ENCODE data around the gene FBN1. TPM values are rescaled to one million over a fixed set of nuclear protein-coding genes. Genes with fewer than 3 reads are reported as not detected.

Gene FBN1
- polyA plus RNA-seq, 6 donors from 2014 or later = 0.03 TPM; not detected in 5

- no peak for DNase-seq
- Mint-ChIP-seq H3K27ac (no peak overlapping the region), H3K4me1 (no peaks in the 10 kb centered on the region), H3K27me3 (no peaks in the 10 kb centered on the region), H3K4me3 (no peak overlapping the region), H3K36me3 (no peaks in the 10 kb centered on the region), H3K9me3 (peaks cover 0 to 1% (median 0%) of the 10 kb centered on the region in 7 donors)
- no peak for ATAC-seq (ENCODE audit: low read depth in 2 of 2)
Observed at GRCh38 chr15:48516121-48516520, 129.4 kb downstream of the FBN1 start.

DNA sequence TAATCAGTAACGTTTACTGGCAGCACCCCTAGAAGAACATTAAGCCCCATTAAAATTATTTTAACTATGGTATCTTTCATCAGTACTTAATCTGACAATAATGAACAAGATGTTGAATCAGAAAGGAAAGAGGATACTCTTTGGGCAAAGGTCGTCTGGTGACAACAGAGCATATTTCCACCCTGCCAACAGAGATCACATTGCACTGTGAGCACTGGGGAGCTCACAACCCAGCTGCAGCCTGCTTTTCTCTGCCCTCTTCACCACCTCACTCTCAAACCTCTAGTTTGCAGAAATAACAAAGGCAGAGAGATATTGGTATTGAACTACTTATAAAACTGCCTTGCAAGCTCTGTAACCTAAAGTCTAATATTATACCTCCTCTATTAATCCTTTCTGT is 130.0 kb downstream of the FBN1 start:
- H3K36me3 Mint-ChIP-seq = no peaks in the 10 kb centered on the region
- ATAC-seq (ENCODE audit: low read depth in 2 of 2) (no peak), DNase-seq (no peak)
- no peak overlapping the region for H3K4me3 Mint-ChIP-seq
- no peaks in the 10 kb centered on the region for H3K27me3 Mint-ChIP-seq
- H3K27ac Mint-ChIP-seq = no peak overlapping the region
- no peaks in the 10 kb centered on the region for H3K4me1 Mint-ChIP-seq
- H3K9me3 Mint-ChIP-seq = peaks cover 0 to 1% (median 0%) of the 10 kb centered on the region in 7 donors

DNA sequence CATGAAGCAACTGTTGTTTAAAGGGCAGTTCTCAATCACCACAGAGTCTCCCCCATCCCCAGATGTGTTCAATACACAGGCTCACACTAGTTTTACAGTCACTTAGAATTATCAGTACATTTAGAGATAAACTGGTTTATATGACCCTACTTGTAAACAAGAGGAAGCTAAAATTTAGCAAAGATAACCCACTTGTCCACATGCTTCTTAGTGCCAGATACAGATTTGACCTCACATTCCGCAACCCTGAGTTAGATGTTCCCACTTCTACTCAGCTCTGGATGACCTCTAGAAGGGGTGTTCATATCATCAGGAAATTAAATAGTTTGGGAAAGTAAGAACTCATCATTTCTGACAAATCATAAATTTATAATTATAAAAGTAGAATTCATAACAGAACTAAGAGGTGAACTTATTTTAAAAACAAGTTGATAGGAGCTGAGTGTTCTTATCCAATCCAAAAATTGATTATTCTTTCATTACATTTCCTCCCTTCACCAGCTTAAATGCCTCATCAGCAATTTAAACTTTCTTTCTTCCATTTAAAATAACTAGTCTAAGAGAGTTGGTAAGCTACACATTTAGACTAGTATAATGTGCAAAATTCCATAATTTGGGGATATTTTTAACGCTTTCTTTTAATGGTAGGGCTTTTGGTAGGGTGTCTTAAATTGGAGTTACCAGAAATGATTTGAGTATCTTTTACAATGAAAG is 131.2 kb downstream of the FBN1 start:
- DNase-seq = no peak
- H3K9me3 Mint-ChIP-seq = peaks cover 0 to 1% (median 0%) of the 10 kb centered on the region in 7 donors

DNA sequence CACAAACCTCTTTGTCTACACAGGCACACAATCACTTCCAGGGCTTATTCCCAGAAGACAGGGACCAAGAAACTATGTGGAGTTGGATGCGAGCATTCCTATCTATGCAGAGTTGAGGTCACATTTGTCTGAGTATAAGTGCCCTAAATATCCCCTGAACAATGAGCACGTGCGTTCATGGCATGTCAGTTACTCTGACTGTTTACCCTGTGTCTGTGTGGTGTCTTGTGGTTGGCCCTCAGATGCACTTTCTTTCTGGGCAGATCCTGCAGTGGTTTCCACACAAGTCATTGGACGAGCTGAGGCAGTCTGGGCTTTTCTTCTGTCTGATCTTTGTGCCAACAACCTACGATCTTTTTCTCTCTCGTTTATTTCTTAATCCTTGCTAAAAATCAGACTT is 134.5 kb downstream of the FBN1 start:
- H3K4me3 Mint-ChIP-seq = no peak overlapping the region
- H3K9me3 Mint-ChIP-seq = peaks cover 0 to 1% (median 0%) of the 10 kb centered on the region in 7 donors
- H3K27me3 Mint-ChIP-seq = no peaks in the 10 kb centered on the region
- H3K4me1 Mint-ChIP-seq = no peaks in the 10 kb centered on the region
- ATAC-seq (ENCODE audit: low read depth in 2 of 2) (no peak), DNase-seq (no peak)
- H3K27ac Mint-ChIP-seq = no peak overlapping the region
- H3K36me3 Mint-ChIP-seq = no peaks in the 10 kb centered on the region

More for the DNA sequence above, 131.2 kb downstream of the FBN1 start:
- H3K27me3 Mint-ChIP-seq = no peaks in the 10 kb centered on the region
- no peak overlapping the region for H3K27ac Mint-ChIP-seq
- no peak overlapping the region for H3K4me3 Mint-ChIP-seq
- H3K4me1 Mint-ChIP-seq = no peaks in the 10 kb centered on the region
- ATAC-seq (ENCODE audit: low read depth in 2 of 2) = no peak
- H3K36me3 Mint-ChIP-seq = no peaks in the 10 kb centered on the region

GRCh38 chr15:48507416-48508065 is 138.0 kb downstream of the FBN1 start:
- Mint-ChIP-seq H3K27me3 (no peaks in the 10 kb centered on the region), H3K36me3 (no peaks in the 10 kb centered on the region), H3K9me3 (peaks cover 0 to under 1% (median 0%) of the 10 kb centered on the region in 7 donors), H3K27ac (no peak overlapping the region), H3K4me1 (no peaks in the 10 kb centered on the region), H3K4me3 (no peak overlapping the region)
- no peak for DNase-seq
- peak in 1 of 2 donors; percentile 38 for ATAC-seq (ENCODE audit: low read depth in 2 of 2)

- no peak for DNase-seq
- Mint-ChIP-seq H3K36me3 (no peaks in the 10 kb centered on the region), H3K4me3 (no peak overlapping the region), H3K9me3 (no peaks in the 10 kb centered on the region), H3K4me1 (no peaks in the 10 kb centered on the region), H3K27me3 (no peaks in the 10 kb centered on the region), H3K27ac (no peak overlapping the region)
- ATAC-seq (ENCODE audit: low read depth in 2 of 2) = no peak
Observed at GRCh38 chr15:48505067-48505466, 140.4 kb downstream of the FBN1 start.

DNA sequence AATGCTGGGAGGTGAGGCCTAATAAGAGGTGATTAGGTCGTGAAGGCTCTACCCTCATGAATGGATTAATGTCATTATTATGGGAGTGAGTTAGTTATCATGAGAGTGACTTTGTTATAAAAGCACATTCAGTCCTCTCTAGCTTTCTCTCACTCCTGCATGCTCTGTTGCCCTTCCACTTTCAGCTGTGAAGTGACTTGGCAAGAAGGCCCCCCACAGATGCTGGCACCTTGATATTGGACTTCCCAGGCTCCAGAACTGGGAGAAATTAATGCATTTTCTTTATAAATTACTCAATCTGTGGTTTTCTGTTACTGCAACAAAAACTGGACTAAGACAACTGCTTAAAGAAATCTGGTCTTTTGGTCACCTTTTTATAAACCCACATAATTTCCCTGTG is 144.3 kb downstream of the FBN1 start:
- no peaks in the 10 kb centered on the region for H3K9me3 Mint-ChIP-seq
- H3K36me3 Mint-ChIP-seq = no peaks in the 10 kb centered on the region
- no peaks in the 10 kb centered on the region for H3K27me3 Mint-ChIP-seq

GRCh38 chr15:48500595-48500994 is 144.9 kb downstream of the FBN1 start:
- Mint-ChIP-seq H3K4me3 (no peak overlapping the region), H3K9me3 (no peaks in the 10 kb centered on the region), H3K27me3 (no peaks in the 10 kb centered on the region), H3K4me1 (no peaks in the 10 kb centered on the region), H3K27ac (no peak overlapping the region), H3K36me3 (no peaks in the 10 kb centered on the region)
- ATAC-seq (ENCODE audit: low read depth in 2 of 2) (no peak), DNase-seq (no peak)

More for the DNA sequence above, 144.3 kb downstream of the FBN1 start:
- no peak for ATAC-seq (ENCODE audit: low read depth in 2 of 2)
- no peaks in the 10 kb centered on the region for H3K4me1 Mint-ChIP-seq
- DNase-seq = no peak
- H3K27ac Mint-ChIP-seq = no peak overlapping the region
- no peak overlapping the region for H3K4me3 Mint-ChIP-seq

DNA sequence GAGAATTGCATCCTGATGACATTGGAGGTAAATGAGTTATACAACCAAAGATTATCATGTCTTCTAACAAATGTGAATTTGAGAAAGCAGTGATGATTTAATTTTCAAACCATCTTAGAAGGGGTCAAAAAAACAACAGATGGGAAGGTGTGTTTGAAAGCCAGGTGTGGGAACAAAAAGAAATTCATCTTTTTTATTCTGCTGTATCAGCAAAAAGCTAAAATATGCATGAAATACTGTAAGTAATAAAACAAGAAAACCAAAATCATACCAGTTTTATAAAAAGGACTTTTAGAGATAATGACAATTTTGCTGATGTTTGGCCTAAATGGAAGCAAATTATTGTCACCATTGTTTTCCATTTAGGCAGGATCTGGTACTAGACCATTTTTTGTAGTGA is 145.5 kb downstream of the FBN1 start:
- DNase-seq (no peak), ATAC-seq (ENCODE audit: low read depth in 2 of 2) (no peak)
- no peaks in the 10 kb centered on the region for H3K27me3 Mint-ChIP-seq
- no peak overlapping the region for H3K27ac Mint-ChIP-seq
- H3K9me3 Mint-ChIP-seq = no peaks in the 10 kb centered on the region
- no peaks in the 10 kb centered on the region for H3K36me3 Mint-ChIP-seq
- H3K4me1 Mint-ChIP-seq = no peaks in the 10 kb centered on the region
- no peak overlapping the region for H3K4me3 Mint-ChIP-seq

DNA sequence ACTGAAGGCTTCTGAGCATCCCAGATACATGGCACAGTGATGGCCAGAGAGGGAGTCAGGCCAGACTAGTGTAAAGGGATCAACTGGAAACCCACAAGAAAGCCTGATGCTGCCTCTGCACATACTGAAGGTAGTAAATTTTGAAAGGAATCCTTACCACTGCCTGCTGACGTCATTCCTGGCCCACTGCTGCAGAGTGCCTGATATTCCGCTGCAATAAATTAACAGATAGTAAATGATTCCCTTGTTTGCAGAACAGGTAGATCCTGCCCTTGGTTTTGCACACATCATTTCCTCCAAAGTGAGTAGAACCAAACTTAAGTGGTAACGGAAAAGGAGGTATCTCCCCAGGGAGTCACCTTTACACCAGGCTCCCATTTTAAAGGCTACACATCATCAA is 146.7 kb downstream of the FBN1 start:
- no peaks in the 10 kb centered on the region for H3K4me1 Mint-ChIP-seq
- no peak overlapping the region for H3K27ac Mint-ChIP-seq
- DNase-seq (no peak), ATAC-seq (ENCODE audit: low read depth in 2 of 2) (no peak)
- no peaks in the 10 kb centered on the region for H3K27me3 Mint-ChIP-seq
- H3K36me3 Mint-ChIP-seq = no peaks in the 10 kb centered on the region
- no peaks in the 10 kb centered on the region for H3K9me3 Mint-ChIP-seq
- no peak overlapping the region for H3K4me3 Mint-ChIP-seq

DNA sequence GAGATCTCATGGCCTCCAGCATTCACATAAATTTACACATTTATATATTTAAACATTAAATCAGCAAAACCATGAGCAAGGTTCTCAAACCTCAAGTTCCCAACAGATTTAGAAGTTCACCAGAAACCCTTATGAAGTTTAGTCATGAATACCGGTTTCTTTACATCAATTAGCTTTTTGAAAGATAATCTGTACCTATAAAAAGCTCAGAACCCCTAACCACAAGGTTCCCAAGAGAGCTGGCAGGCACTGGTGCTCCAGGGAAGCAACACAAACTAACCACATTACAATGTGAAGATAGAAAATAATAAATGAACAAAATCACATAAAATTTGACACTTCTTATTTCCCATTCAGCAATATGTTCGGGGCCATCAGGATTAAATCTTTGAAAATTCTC is 150.9 kb downstream of the FBN1 start:
- H3K27me3 Mint-ChIP-seq = no peaks in the 10 kb centered on the region
- H3K4me3 Mint-ChIP-seq = no peak overlapping the region
- H3K4me1 Mint-ChIP-seq = no peaks in the 10 kb centered on the region
- DNase-seq (no peak), ATAC-seq (ENCODE audit: low read depth in 2 of 2) (no peak)
- H3K27ac Mint-ChIP-seq = no peak overlapping the region
- H3K9me3 Mint-ChIP-seq = no peaks in the 10 kb centered on the region
- H3K36me3 Mint-ChIP-seq = no peaks in the 10 kb centered on the region

GRCh38 chr15:48493763-48494225 is 151.7 kb downstream of the FBN1 start:
- Mint-ChIP-seq H3K4me3 (no peak overlapping the region), H3K27ac (no peak overlapping the region)
- ATAC-seq (ENCODE audit: low read depth in 2 of 2) = no peak

DNA sequence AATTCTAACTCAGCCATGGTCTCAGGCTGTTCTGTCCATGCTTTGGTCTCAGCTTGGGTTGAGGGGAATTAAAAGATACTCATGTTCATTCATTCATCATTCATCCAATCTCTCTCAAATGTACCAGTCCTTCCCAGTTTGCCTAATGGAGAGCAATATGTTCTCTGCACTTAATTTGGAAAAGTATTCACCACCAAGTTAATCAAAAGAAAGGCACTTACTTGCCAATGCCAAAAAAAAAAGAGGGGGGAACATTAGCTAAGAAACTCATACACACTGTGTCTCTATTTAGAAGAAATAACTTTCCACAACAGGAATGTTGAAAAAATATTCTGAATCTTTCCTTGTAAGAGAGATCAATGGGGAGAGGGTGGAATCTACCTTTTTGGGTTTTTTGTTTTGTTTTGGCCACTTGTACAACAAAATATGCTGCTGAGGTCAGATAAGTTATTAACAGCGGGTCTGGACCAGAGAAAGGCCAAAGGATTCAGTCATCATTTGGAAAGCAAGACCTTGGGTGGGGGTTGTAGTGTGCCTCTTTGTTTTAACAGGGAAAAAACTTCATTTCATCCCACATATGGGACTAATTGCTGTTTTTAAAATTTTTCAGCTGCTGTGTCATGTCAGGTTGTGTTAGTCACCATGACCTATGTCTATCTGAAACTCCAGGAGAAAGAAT is 152.3 kb downstream of the FBN1 start:
- DNase-seq (no peak), ATAC-seq (ENCODE audit: low read depth in 2 of 2) (no peak)
- Mint-ChIP-seq H3K4me3 (no peak overlapping the region), H3K27ac (no peak overlapping the region), H3K4me1 (no peaks in the 10 kb centered on the region), H3K36me3 (no peaks in the 10 kb centered on the region), H3K27me3 (no peaks in the 10 kb centered on the region), H3K9me3 (no peaks in the 10 kb centered on the region)

More at GRCh38 chr15:48493763-48494225, 151.7 kb downstream of the FBN1 start:
- DNase-seq = no peak
- Mint-ChIP-seq H3K9me3 (no peaks in the 10 kb centered on the region), H3K4me1 (no peaks in the 10 kb centered on the region), H3K36me3 (no peaks in the 10 kb centered on the region), H3K27me3 (no peaks in the 10 kb centered on the region)

- DNase-seq = no peak
- H3K9me3 Mint-ChIP-seq = no peaks in the 10 kb centered on the region
Observed at GRCh38 chr15:48486228-48486627, 159.3 kb downstream of the FBN1 start.

More at GRCh38 chr15:48486228-48486627, 159.3 kb downstream of the FBN1 start:
- H3K36me3 Mint-ChIP-seq = no peaks in the 10 kb centered on the region
- no peak for ATAC-seq (ENCODE audit: low read depth in 2 of 2)
- no peaks in the 10 kb centered on the region for H3K4me1 Mint-ChIP-seq
- no peaks in the 10 kb centered on the region for H3K27me3 Mint-ChIP-seq
- no peak overlapping the region for H3K4me3 Mint-ChIP-seq
- H3K27ac Mint-ChIP-seq = no peak overlapping the region

All from naive B cell (primary cell).